Heart left ventricle (tissue), 16 donors: ENCODE data around the gene RAB26. TPM values are rescaled to one million over a fixed set of nuclear protein-coding genes. Genes with fewer than 3 reads are reported as not detected.

Experiments used
- ATAC-seq, 4 donors: fragments of 200-7000 bp; cut with Tn5 transposase; one replicate each; pipeline ENCODE4 v1.9.1; 2020 to 2022; ENCODE audit warnings: moderate library complexity in 4 of 4, mild to moderate bottlenecking in 3 of 4, moderate number of reproducible peaks in 1 of 4
- DNase-seq, 5 donors: peaks; one replicate each; pipeline ENCODE4 v3.0.0-alpha.2; 2020
- H3K27ac ChIP-seq, 12 donors: fragments of 200-600 bp; sonication (generic) in 4 of 12; one replicate each; pipeline versions ENCODE4 v1.5.0 to v1.8.0; 2016 to 2022; ENCODE audit warnings: mild to moderate bottlenecking in 2 of 12
- H3K27me3 ChIP-seq, 9 donors: fragments of 200-600 bp; sonication (generic) in 2 of 9; one replicate each; pipeline versions ENCODE4 v1.5.1 to v1.8.0; 2016 to 2022; ENCODE audit warnings: mild to moderate bottlenecking in 3 of 9
- H3K36me3 ChIP-seq, 9 donors: fragments of 200-600 bp; sonication (generic) in 2 of 9; one replicate each; pipeline versions ENCODE4 v1.5.0 to v1.8.0; 2018 to 2022; ENCODE audit warnings: mild to moderate bottlenecking in 2 of 9
- H3K4me1 ChIP-seq, 12 donors: fragments of 200-600 bp; sonication (generic) in 4 of 12; one replicate each; pipeline versions ENCODE4 v1.5.0 to v1.8.0; 2016 to 2022; ENCODE audit warnings: mild to moderate bottlenecking in 3 of 12
- H3K4me3 ChIP-seq, 12 donors: fragments of 200-600 bp; sonication (generic) in 4 of 12; one replicate each; pipeline versions ENCODE4 v1.5.0 to v1.8.0; 2017 to 2022; ENCODE audit warnings: mild to moderate bottlenecking in 9 of 12, moderate library complexity in 4 of 12
- H3K9me3 ChIP-seq, 12 donors: fragments of 200-600 bp; sonication (generic) in 4 of 12; one replicate each; pipeline versions ENCODE4 v1.5.0 to v1.8.0; 2016 to 2022; ENCODE audit warnings: mild to moderate bottlenecking in 1 of 12
- CTCF ChIP-seq, 12 donors: fragments of 200-600 bp; sonication (generic) in 4 of 12; IDR thresholded peaks; one replicate each; pipeline versions ENCODE4 v1.5.0 to v1.8.0; 2018 to 2022; ENCODE audit warnings: antibody characterized with exemption in 12 of 12, mild to moderate bottlenecking in 5 of 12
- POLR2A ChIP-seq, 2 donors: fragments of 450-650 bp; IDR thresholded peaks; one replicate each; pipeline ENCODE4 v1.6.1; 2017; ENCODE audit warnings: antibody characterized with exemption in 2 of 2, mild to moderate bottlenecking in 2 of 2, moderate library complexity in 2 of 2
- WGBS, 4 donors: extraction: QIAGEN DNeasy Blood & Tissue Kit in 2 of 4; methylation state at CpG; one replicate each; pipeline versions ENCODE4 v1.1.5 to v1.1.7; 2013 to 2018; 5-methylcytosine and 5-hydroxymethylcytosine counted together
- intact Hi-C, 10 donors: fragments of 100-400 bp; cut with DNase I; formaldehyde crosslinking; loops; one replicate each; pipeline versions ENCODE4 v1.11.1 to v1.14.2; 2022
- polyA plus RNA-seq, 2 donors: library from polyadenylated mRNA; stranded (reverse); fragments of 200-250 nt; gene quantifications; one replicate each; pipeline ENCODE4 v1.2.3, GENCODE V29; 2013
- total RNA-seq, 9 donors: library from RNA; depleted of rRNA in 2 of 9; stranded (reverse); fragments of >200 nt in 2 of 9; fragmentation: NEBNext Ultra II Directional in 3 of 9; extraction: Animal tissue kit (Norgen Biotek cat#: 25700) in 3 of 9; gene quantifications; one replicate each; pipeline versions ENCODE4 v1.1.0 to v1.2.4, GENCODE V29; 2016 to 2023
- donor health status: ischemic (EF 13 %, LVEDD 7.1; RV severe dilation, severe dysfunction).
- donor health status: healthy with polysubstance abuse.
- donor health status: DM: no; HTN: yes; CAD: no.
- donor health status: DM: no; HTN: no; CAD: no.
- donor health status: ischemic (EF 25% LVEDD 6.9; RV normal size, moderate dysfunction).
- donor health status: ischemic (EF 25% LVEDD 5.7; RV mildly dilated, moderate dysfunction).
- donor health status: healthy.
- donor health status: DM: yes; HTN: yes; CAD: no.
- donor health status: ischemic (EF 35%, LVEDD 5.7; RV mildly dilated, moderate dysfunction).
- donor health status: nonischemic (EF 11% LVEDD 7.7; RV severe dilation, severe dysfunction).
- donor health status: DM: yes; HTN: yes; CAD: no.
- donor health status: PGD.
- donor health status: ischemic (EF 29% LVEDD 5.4; RV normal size, mild dysfunction).
- donor health status: nonischemic (EF 23%, LVEDD 6.1; RV moderate dilation, normal function).

The RAB26 gene
- total and polyA plus RNA-seq, 11 donors = 0.28 to 5.0 (median 0.75) TPM

- WGBS, 4 donors = 71 to 81% (median 74%) methylated on average over 16 to 24 of the region's 24 CpGs
- Histone ChIP-seq H3K36me3 (peaks cover 0 to 20% (median 5%) of the 10 kb centered on the region in 9 donors), H3K9me3 (no peaks in the 10 kb centered on the region), H3K4me3 (no peak overlapping the region), H3K4me1 (peaks cover 12 to 75% (median 60%) of the 10 kb centered on the region in 12 donors), H3K27me3 (no peaks in the 10 kb centered on the region), H3K27ac (no peak overlapping the region)
- DNase-seq = no peak
- TF ChIP-seq POLR2A (IDR thresholded peaks at IDR 0.05) (no peak), CTCF (IDR thresholded peaks at IDR 0.05) (no peak)
- no peak for ATAC-seq
- intact Hi-C loops = loop anchor here in 5 of 10 donors (5.0 to 10.0 kb wide), 6 partner anchors 65 to 145 kb away; partner anchors contain the start of genes BRICD5 (in 1 of the 5), ECI1 (in 1 of the 5), PGP (in 1 of the 5) and ZNF598 (in 1 of the 5)
These were observed 1.4 kb downstream of the RAB26 start for GRCh38 chr16:2149630-2150417.

GRCh38 chr16:2150418-2151187, 2.2 kb downstream of the RAB26 start:
- Histone ChIP-seq H3K36me3 (peaks cover 0 to 20% (median 5%) of the 10 kb centered on the region in 9 donors), H3K27me3 (no peaks in the 10 kb centered on the region), H3K4me1 (peaks cover 12 to 76% (median 60%) of the 10 kb centered on the region in 12 donors), H3K4me3 (no peak overlapping the region), H3K27ac (no peak overlapping the region), H3K9me3 (no peaks in the 10 kb centered on the region)
- ATAC-seq (no peak), DNase-seq (no peak)
- no peak for TF ChIP-seq POLR2A (IDR thresholded peaks at IDR 0.05)
- no peak for TF ChIP-seq CTCF (IDR thresholded peaks at IDR 0.05)
- 63 to 69% (median 64%) methylated on average over 13 to 18 of the region's 18 CpGs for WGBS, 4 donors
- intact Hi-C loops = loop anchor here in 5 of 10 donors (5.0 to 10.0 kb wide), 6 partner anchors 64 to 146 kb away; partner anchors contain the start of genes BRICD5 (in 1 of the 5), ECI1 (in 1 of the 5), PGP (in 1 of the 5) and ZNF598 (in 1 of the 5)

GRCh38 chr16:2151188-2152091, 3.0 kb downstream of the RAB26 start:
- 75 to 86% (median 81%) methylated on average over 13 of the region's 13 CpGs for WGBS, 4 donors
- H3K9me3 ChIP-seq = no peaks in the 10 kb centered on the region
- TF ChIP-seq POLR2A (IDR thresholded peaks at IDR 0.05) (no peak), CTCF (IDR thresholded peaks at IDR 0.05) (no peak)
- peak overlapping the region in 1 of 12 donors; percentile 86 for H3K27ac ChIP-seq
- peaks cover 0 to 20% (median 5%) of the 10 kb centered on the region in 9 donors for H3K36me3 ChIP-seq
- no peaks in the 10 kb centered on the region for H3K27me3 ChIP-seq
- no peak overlapping the region for H3K4me3 ChIP-seq
- DNase-seq (no peak), ATAC-seq (no peak)
- peaks cover 13 to 81% (median 63%) of the 10 kb centered on the region in 12 donors for H3K4me1 ChIP-seq
- intact Hi-C loops = loop anchor here in 5 of 10 donors (5.0 to 10.0 kb wide), 6 partner anchors 63 to 147 kb away; partner anchors contain the start of genes BRICD5 (in 1 of the 5), ECI1 (in 1 of the 5), PGP (in 1 of the 5) and ZNF598 (in 1 of the 5)
